Thoracic aorta (tissue), 2 donors: ENCODE results near the gene CHST11. TPM values are rescaled to one million over a fixed set of nuclear protein-coding genes. Genes with fewer than 3 reads are reported as not detected.

ENCODE experiments used
- ATAC-seq: fragments of 150-250 bp; one replicate; pipeline ENCODE4 v1.8.0; 2017; ENCODE audit warnings: low read depth; ENCODE audit not compliant: insufficient number of reproducible peaks, low FRiP score
- DNase-seq: peaks from one replicate; pipeline ENCODE4 v3.0.0-alpha.2; 2020; ENCODE audit warnings: low spot score
- H3K27ac ChIP-seq, 2 donors: fragments of 200-600 bp; sonication (generic); 1 replicate in 1 of 2; 2 replicates in 1 of 2; pipeline ENCODE4 v1.5.1; 2016; ENCODE audit warnings: mild to moderate bottlenecking in 2 of 2, moderate library complexity in 2 of 2
- H3K27me3 ChIP-seq: fragments of 200-600 bp; sonication (generic); replicated peaks from 2 replicates; pipeline ENCODE4 v1.6.0; 2016; ENCODE audit warnings: mild to moderate bottlenecking; ENCODE audit not compliant: insufficient read depth
- H3K36me3 ChIP-seq: fragments of 200-600 bp; sonication (generic); one replicate; pipeline ENCODE4 v1.5.1; 2016
- H3K4me1 ChIP-seq, 2 donors: fragments of 200-600 bp; sonication (generic); 1 replicate in 1 of 2; 2 replicates in 1 of 2; pipeline versions ENCODE4 v1.5.1 to v1.6.0; 2016; ENCODE audit warnings: low read depth in 2 of 2, mild to moderate bottlenecking in 1 of 2; ENCODE audit not compliant: control insufficient read depth in 1 of 2
- H3K4me3 ChIP-seq: fragments of 200-600 bp; sonication (generic); 2 replicates; pipeline ENCODE4 v1.5.1; 2016; ENCODE audit warnings: mild to moderate bottlenecking
- H3K9me3 ChIP-seq: fragments of 200-600 bp; sonication (generic); 2 replicates; pipeline ENCODE4 v1.5.1; 2016
- total RNA-seq, 2 donors: library from RNA; depleted of rRNA; stranded (reverse); fragments of >200 nt; gene quantifications; one replicate each; pipeline versions ENCODE4 v1.1.0 to v1.2.3, GENCODE V29; 2016
- TF ChIP-seq, protein P1 (sequence below): fragments of 200-600 bp; sonication (generic); IDR thresholded peaks from one replicate; pipeline ENCODE4 v1.5.1; 2019; ENCODE audit warnings: antibody characterized with exemption

The CHST11 gene
- total RNA-seq, 2 donors from 2014 or later = 41.9 to 79.3 TPM

DNA sequence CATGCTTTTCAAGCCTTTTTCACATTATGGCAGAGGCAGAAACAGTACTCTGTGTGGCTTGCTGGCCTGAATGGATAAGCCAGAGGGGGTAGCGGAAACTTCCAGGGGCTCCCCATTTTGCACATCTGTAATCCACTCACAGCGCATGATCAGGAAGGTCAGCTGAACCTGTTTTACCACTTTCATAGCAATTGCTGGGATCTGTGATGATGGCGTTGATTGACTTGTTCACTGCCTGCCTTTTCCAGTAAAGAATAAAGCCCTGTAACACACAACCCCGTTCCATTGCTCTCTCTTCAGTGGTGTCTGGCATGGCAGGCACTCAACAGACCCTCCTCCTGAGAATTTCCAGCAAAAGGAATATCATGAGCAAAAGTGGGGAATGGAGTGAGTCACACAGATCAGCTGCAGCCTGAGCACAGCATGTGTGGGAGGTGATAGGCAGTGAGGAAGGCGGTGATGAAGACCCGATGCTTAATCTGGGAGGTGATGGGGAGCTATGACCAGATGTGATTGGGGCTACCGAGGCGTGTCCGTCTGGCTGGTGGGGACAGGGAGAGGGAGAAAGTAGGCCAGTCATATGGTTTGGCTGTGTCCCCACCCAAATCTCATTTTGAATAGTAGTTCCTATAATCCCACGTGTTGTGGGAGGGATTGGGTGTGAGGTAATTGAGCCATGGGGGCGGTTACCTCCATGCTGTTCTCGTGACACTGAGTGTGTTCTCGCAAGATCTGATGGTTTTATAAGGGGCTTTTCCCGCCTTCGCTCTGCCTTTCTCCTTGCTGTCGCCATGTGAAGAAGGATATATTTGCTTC, 44.7 kb upstream of the CHST11 start:
- Histone ChIP-seq H3K27me3 (no peaks in the 10 kb centered on the region), H3K9me3 (no peaks in the 10 kb centered on the region), H3K27ac (no peak overlapping the region), H3K4me1 (peaks cover 7 to 27% of the 10 kb centered on the region in 2 donors), H3K4me3 (no peak overlapping the region), H3K36me3 (no peaks in the 10 kb centered on the region)
- TF ChIP-seq, protein P1, sequence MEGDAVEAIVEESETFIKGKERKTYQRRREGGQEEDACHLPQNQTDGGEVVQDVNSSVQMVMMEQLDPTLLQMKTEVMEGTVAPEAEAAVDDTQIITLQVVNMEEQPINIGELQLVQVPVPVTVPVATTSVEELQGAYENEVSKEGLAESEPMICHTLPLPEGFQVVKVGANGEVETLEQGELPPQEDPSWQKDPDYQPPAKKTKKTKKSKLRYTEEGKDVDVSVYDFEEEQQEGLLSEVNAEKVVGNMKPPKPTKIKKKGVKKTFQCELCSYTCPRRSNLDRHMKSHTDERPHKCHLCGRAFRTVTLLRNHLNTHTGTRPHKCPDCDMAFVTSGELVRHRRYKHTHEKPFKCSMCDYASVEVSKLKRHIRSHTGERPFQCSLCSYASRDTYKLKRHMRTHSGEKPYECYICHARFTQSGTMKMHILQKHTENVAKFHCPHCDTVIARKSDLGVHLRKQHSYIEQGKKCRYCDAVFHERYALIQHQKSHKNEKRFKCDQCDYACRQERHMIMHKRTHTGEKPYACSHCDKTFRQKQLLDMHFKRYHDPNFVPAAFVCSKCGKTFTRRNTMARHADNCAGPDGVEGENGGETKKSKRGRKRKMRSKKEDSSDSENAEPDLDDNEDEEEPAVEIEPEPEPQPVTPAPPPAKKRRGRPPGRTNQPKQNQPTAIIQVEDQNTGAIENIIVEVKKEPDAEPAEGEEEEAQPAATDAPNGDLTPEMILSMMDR = no peak
- DNase-seq (no peak), ATAC-seq (no peak)

DNA sequence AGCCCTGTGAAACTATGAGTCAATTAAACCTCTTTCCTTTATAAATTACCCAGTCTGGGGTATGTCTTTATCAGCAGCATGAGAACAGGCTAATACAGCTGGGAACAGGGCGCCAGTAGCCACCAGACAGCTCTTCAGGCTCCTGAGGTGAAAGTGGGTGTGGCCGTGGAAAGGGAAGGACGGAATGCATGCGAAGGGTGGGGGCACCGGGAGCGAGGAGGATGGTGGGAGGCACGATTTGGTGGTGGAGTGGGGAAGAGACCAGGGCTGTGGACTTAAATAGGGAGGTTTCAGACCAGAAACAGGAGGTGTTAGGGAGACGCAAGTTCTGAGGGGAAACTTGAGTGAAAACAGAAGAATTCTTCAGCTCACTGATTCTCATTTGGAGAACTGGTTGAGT, 44.1 kb upstream of the CHST11 start:
- H3K36me3 ChIP-seq = no peaks in the 10 kb centered on the region
- TF ChIP-seq, protein P1 = no peak
- no peaks in the 10 kb centered on the region for H3K9me3 ChIP-seq
- no peak overlapping the region for H3K4me3 ChIP-seq
- H3K27ac ChIP-seq = no peak overlapping the region
- peaks cover 7 to 27% of the 10 kb centered on the region in 2 donors for H3K4me1 ChIP-seq
- no peak for DNase-seq
- H3K27me3 ChIP-seq = no peaks in the 10 kb centered on the region
- ATAC-seq = no peak

GRCh38 chr12:104413330-104413729, 43.4 kb upstream of the CHST11 start:
- Histone ChIP-seq H3K9me3 (no peaks in the 10 kb centered on the region), H3K27me3 (no peaks in the 10 kb centered on the region), H3K4me1 (peaks cover 3 to 21% of the 10 kb centered on the region in 2 donors), H3K36me3 (no peaks in the 10 kb centered on the region), H3K27ac (no peak overlapping the region), H3K4me3 (no peak overlapping the region)
- ATAC-seq (no peak), DNase-seq (no peak)
- TF ChIP-seq, protein P1 = no peak

- TF ChIP-seq, protein P1 = no peak
- H3K27me3 ChIP-seq = no peaks in the 10 kb centered on the region
- H3K4me1 ChIP-seq = peaks cover 0 to 8% of the 10 kb centered on the region in 2 donors
- no peaks in the 10 kb centered on the region for H3K36me3 ChIP-seq
- no peak overlapping the region for H3K4me3 ChIP-seq
- H3K9me3 ChIP-seq = no peaks in the 10 kb centered on the region
- no peak overlapping the region for H3K27ac ChIP-seq
- ATAC-seq = no peak
- no peak for DNase-seq
Measured at GRCh38 chr12:104414581-104415341, 42.0 kb upstream of the CHST11 start.

DNA sequence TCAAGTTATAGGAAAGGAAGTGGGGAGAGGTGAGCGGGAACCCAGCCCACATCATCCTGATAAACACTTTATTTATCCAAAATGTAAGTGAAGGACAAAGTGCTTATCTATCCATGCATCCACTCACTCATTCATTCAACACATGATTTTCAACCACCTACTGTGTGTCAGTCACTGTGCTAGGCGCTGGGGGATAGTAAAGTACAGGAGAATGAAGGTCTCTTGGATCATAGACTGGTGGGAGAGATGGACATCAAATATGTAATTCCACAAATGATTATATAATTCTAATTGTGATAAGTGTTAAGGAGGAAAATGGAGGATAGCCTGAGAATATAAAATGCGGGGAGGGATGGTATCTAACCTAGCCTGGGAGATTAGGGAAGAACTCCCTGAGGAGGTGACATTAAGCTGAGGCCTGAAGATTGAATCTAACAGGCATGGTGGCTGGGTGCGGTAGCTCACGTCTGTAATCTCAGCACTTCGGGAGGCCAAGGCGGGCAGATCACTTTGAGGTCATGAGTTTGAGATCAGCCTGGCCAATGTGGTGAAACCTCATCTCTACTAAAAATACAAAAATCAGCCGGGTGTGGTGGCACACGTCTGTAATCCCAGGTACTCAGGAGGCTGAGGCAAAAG, 41.3 kb upstream of the CHST11 start:
- no peak overlapping the region for H3K27ac ChIP-seq
- H3K27me3 ChIP-seq = no peaks in the 10 kb centered on the region
- DNase-seq (no peak), ATAC-seq (no peak)
- H3K4me1 ChIP-seq = peaks cover 0 to 6% of the 10 kb centered on the region in 2 donors
- no peaks in the 10 kb centered on the region for H3K9me3 ChIP-seq
- H3K36me3 ChIP-seq = no peaks in the 10 kb centered on the region
- TF ChIP-seq, protein P1 = no peak
- H3K4me3 ChIP-seq = no peak overlapping the region
